A549 (cell line): ENCODE measurements around the gene C16orf89. TPM values are rescaled to one million over a fixed set of nuclear protein-coding genes. Genes with fewer than 3 reads are reported as not detected.

Experiments
- ATAC-seq, 2 experiments: fragments of 200-7000 bp in 1 of 2; fragments of >200 bp in 1 of 2; cut with Nextera tagmentation in 1 of 2; cut with Tn5 transposase in 1 of 2; 3 replicates each; pipeline versions ENCODE4 v1.8.0 to v1.9.1; 2018 to 2020; ENCODE audit warnings: mild to moderate bottlenecking in 1 of 2, moderate library complexity in 1 of 2
- CTCF ChIA-PET: fragments of 300-600 bp; sonication (Branson Sonifier 250); formaldehyde crosslinking; extraction: SDS; loops from one replicate; lab custom pipeline; 2021; ENCODE audit warnings: antibody characterized with exemption, inconsistent platforms; lab: Yijun Ruan, JAX
- POLR2A ChIA-PET: fragments of 350-600 bp; formaldehyde crosslinking; extraction: SDS; loops from one replicate; lab custom pipeline; 2021; ENCODE audit warnings: antibody characterized with exemption, inconsistent platforms; lab: Yijun Ruan, JAX
- DNase-seq, 2 experiments: peaks; one replicate each; pipeline versions ENCODE4 v3.0.0 to v3.0.0-alpha.2; 2011 to 2016; ENCODE audit warnings: low read depth in 1 of 2, low spot score in 1 of 2
- FAIRE-seq: peaks from 2 replicates; lab custom pipeline; 2011; peaks lifted over from hg19 to GRCh38; lab: Jason Lieb, UNC
- H3K27ac ChIP-seq, 2 experiments: fragments of >200 bp; sonication (Bioruptor Twin); formaldehyde crosslinking; 3 replicates each; pipeline ENCODE4 v1.5.1; 2016 to 2017
- H3K4me1 ChIP-seq: fragments of >200 bp; sonication (Bioruptor Twin); formaldehyde crosslinking; 3 replicates; pipeline ENCODE4 v1.6.1; 2016
- H3K4me2 ChIP-seq: fragments of >200 bp; sonication (Bioruptor Twin); formaldehyde crosslinking; 3 replicates; pipeline ENCODE4 v1.6.1; 2016
- H3K4me3 ChIP-seq: fragments of >200 bp; sonication (Bioruptor Twin); formaldehyde crosslinking; 3 replicates; pipeline ENCODE4 v1.5.1; 2016
- H3K9me3 ChIP-seq: fragments of >200 bp; sonication (Bioruptor Twin); formaldehyde crosslinking; 3 replicates; pipeline ENCODE4 v1.6.1; 2016
- CBX2 ChIP-seq: fragments of 200-600 bp; sonication (generic); IDR thresholded peaks from 2 replicates; pipeline ENCODE4 v1.6.1; 2016; ENCODE audit warnings: low read depth, mild to moderate bottlenecking, borderline replicate concordance
- CBX8 ChIP-seq: fragments of 200-600 bp; sonication (generic); IDR thresholded peaks from 2 replicates; pipeline ENCODE4 v1.6.1; 2016
- EHF ChIP-seq: fragments of 250-450 bp; sonication (Bioruptor Pico); IDR thresholded peaks from 2 replicates; pipeline ENCODE4 v1.5.0; 2020; ENCODE audit warnings: mild to moderate bottlenecking
- ESRRA ChIP-seq: fragments of 150-350 bp; IDR thresholded peaks from 2 replicates; pipeline ENCODE4 v1.6.1; 2014; ENCODE audit warnings: mild to moderate bottlenecking, low read length, borderline replicate concordance
- FOSB ChIP-seq: fragments of 250-450 bp; sonication (Bioruptor Pico); IDR thresholded peaks from 2 replicates; pipeline ENCODE4 v1.5.0; 2020; ENCODE audit warnings: mild to moderate bottlenecking, moderate library complexity
- JUN ChIP-seq, 2 experiments: fragments of >200 bp; sonication (Bioruptor Twin); formaldehyde crosslinking; IDR thresholded peaks; 2 replicates in 1 of 2; 3 replicates in 1 of 2; pipeline ENCODE4 v1.6.1; 2016 to 2017
- MAFK ChIP-seq: fragments of 450-650 bp; IDR thresholded peaks from 2 replicates; pipeline ENCODE4 v1.6.1; 2014; ENCODE audit not compliant: partially characterized antibody
- NPAS2 ChIP-seq: fragments of 250-450 bp; sonication (Bioruptor Pico); IDR thresholded peaks from 2 replicates; pipeline ENCODE4 v1.8.0; 2022; ENCODE audit warnings: mild to moderate bottlenecking, moderate library complexity, borderline replicate concordance
- POLR2AphosphoS2 ChIP-seq: conservative IDR thresholded peaks from 2 replicates; pipeline ENCODE4 v1.6.1; 2012; ENCODE audit warnings: low read length, improper control_type of control experiment, inconsistent platforms
- RARB ChIP-seq: fragments of 250-450 bp; sonication (Bioruptor Pico); IDR thresholded peaks from 2 replicates; pipeline ENCODE4 v1.8.0; 2021; ENCODE audit warnings: mild to moderate bottlenecking, moderate library complexity
- RFX5 ChIP-seq: fragments of 450-650 bp; IDR thresholded peaks from 2 replicates; pipeline ENCODE4 v1.7.1; 2014; ENCODE audit warnings: antibody characterized with exemption, mild to moderate bottlenecking, moderate library complexity
- SREBF2 ChIP-seq: fragments of 450-650 bp; IDR thresholded peaks from 2 replicates; pipeline ENCODE4 v1.6.1; 2014; ENCODE audit warnings: mild to moderate bottlenecking, moderate library complexity
- WGBS: methylation state at CpG from one replicate; pipeline ENCODE4 v1.1.6; 2017; ENCODE audit errors: missing lambda C conversion rate; 5-methylcytosine and 5-hydroxymethylcytosine counted together
- polyA plus RNA-seq, 4 experiments: library from polyadenylated mRNA; depleted of rRNA in 3 of 4; stranded (reverse); fragments of >200 nt; fragmentation: RNase III in 1 of 4; extraction: RNeasy Plus Mini Kit Qiagen cat#74134 plus additional on column Dnase treatment in 1 of 4; gene quantifications; 2 replicates in 3 of 4; 3 replicates in 1 of 4; pipeline ENCODE4 v1.2.3, GENCODE V29; 2011 to 2017
- TF ChIP-seq, protein P1 (sequence below): IDR thresholded peaks from 2 replicates; pipeline ENCODE4 v1.6.1; 2012
- TF ChIP-seq, protein P2 (sequence below): IDR thresholded peaks from 2 replicates; pipeline ENCODE4 v1.6.1; 2012
- TF ChIP-seq, protein P3 (sequence below): fragments of 200-600 bp; sonication (generic); IDR thresholded peaks from 2 replicates; pipeline ENCODE4 v1.6.1; 2016; ENCODE audit warnings: antibody characterized with exemption, mild to moderate bottlenecking, moderate library complexity
- TF ChIP-seq, protein P4 (sequence below): fragments of >200 bp; sonication (Bioruptor Twin); formaldehyde crosslinking; IDR thresholded peaks from 2 replicates; pipeline ENCODE4 v1.6.1; 2016
- TF ChIP-seq, protein P5 (sequence below): fragments of >200 bp; sonication (Bioruptor Twin); formaldehyde crosslinking; IDR thresholded peaks from 3 replicates; pipeline ENCODE4 v1.5.1; 2016
- TF ChIP-seq, protein P6 (sequence below): fragments of 250-450 bp; sonication (Bioruptor Pico); IDR thresholded peaks from 2 replicates; pipeline ENCODE4 v1.5.0; 2021; ENCODE audit warnings: mild to moderate bottlenecking, moderate library complexity, borderline replicate concordance

Gene C16orf89
- polyA plus RNA-seq, 2 of the 4 experiments (the other 2 are of a cell fraction) = not detected

DNA sequence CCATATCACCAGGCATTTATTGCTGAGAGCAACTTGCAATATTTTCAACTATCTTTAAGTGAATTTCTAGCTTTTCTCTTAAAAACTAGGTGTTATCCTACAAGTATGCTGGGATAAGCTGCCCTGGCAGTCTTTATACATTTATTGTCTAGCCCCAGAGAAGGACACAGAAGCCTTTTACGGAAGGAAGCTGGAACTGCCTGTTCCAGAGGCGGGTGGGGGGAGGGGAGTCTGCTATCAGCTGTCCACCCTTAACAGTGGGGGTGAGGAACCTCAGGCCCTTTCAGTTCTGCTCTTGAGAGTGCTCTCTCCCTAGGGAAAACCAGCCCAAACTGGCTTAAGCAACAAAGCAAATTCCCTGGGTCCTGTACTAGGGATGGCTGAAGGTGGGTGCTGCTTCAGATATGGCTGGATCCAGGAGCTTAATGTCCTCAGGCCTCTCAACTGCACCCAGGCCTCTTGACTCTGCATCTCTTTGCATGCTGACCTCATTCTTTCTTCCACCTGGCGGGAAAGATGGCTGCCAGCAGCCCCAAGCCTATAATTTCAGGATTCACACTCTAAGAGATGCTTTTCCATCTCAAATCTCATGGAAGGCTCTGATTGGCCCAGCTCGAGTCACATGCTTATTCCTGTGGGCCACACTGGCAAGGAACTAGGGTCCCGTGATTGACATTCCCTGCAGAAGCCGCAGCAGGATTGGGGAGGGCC, 48.6 kb downstream of the C16orf89 start (continued):
- TF ChIP-seq JUN (IDR thresholded peaks at IDR 0.05) = no peak
- TF ChIP-seq MAFK = no peak
- no peak for TF ChIP-seq RFX5
- no peak for TF ChIP-seq CBX2

DNA sequence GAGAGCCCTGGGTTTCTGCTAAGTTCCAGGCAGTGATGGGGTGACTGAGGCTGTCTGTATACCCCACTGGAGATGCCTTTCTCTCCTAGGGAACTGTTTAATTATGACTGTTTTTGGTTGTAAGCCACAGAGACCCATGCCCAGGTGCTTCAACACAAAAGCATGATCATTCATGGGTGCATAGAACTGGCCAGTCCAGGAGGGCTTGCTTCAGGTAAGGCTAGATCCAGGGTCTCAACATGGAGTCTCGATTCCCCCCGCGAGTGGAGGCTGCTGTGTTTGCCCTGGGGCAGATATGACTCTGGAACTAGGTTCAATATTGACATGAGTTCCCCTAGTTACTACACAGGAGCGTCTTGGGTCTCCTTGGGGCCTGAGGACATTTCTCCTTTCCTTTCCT, 49.9 kb downstream of the C16orf89 start:
- no peak for TF ChIP-seq EHF
- TF ChIP-seq, protein P1, sequence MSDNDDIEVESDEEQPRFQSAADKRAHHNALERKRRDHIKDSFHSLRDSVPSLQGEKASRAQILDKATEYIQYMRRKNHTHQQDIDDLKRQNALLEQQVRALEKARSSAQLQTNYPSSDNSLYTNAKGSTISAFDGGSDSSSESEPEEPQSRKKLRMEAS = no peak
- no peak for TF ChIP-seq RARB (CRISPR knock-in tag)
- no peak for TF ChIP-seq POLR2AphosphoS2
- TF ChIP-seq, protein P2, sequence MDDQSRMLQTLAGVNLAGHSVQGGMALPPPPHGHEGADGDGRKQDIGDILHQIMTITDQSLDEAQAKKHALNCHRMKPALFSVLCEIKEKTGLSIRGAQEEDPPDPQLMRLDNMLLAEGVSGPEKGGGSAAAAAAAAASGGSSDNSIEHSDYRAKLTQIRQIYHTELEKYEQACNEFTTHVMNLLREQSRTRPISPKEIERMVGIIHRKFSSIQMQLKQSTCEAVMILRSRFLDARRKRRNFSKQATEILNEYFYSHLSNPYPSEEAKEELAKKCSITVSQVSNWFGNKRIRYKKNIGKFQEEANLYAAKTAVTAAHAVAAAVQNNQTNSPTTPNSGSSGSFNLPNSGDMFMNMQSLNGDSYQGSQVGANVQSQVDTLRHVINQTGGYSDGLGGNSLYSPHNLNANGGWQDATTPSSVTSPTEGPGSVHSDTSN = no peak
- TF ChIP-seq CBX8 = no peak
- TF ChIP-seq, protein P3, sequence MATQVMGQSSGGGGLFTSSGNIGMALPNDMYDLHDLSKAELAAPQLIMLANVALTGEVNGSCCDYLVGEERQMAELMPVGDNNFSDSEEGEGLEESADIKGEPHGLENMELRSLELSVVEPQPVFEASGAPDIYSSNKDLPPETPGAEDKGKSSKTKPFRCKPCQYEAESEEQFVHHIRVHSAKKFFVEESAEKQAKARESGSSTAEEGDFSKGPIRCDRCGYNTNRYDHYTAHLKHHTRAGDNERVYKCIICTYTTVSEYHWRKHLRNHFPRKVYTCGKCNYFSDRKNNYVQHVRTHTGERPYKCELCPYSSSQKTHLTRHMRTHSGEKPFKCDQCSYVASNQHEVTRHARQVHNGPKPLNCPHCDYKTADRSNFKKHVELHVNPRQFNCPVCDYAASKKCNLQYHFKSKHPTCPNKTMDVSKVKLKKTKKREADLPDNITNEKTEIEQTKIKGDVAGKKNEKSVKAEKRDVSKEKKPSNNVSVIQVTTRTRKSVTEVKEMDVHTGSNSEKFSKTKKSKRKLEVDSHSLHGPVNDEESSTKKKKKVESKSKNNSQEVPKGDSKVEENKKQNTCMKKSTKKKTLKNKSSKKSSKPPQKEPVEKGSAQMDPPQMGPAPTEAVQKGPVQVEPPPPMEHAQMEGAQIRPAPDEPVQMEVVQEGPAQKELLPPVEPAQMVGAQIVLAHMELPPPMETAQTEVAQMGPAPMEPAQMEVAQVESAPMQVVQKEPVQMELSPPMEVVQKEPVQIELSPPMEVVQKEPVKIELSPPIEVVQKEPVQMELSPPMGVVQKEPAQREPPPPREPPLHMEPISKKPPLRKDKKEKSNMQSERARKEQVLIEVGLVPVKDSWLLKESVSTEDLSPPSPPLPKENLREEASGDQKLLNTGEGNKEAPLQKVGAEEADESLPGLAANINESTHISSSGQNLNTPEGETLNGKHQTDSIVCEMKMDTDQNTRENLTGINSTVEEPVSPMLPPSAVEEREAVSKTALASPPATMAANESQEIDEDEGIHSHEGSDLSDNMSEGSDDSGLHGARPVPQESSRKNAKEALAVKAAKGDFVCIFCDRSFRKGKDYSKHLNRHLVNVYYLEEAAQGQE = no peak
- no peak for TF ChIP-seq SREBF2
- no peak for TF ChIP-seq ESRRA
- TF ChIP-seq FOSB = no peak
- no peak for TF ChIP-seq NPAS2 (CRISPR knock-in tag)
- TF ChIP-seq, protein P4, sequence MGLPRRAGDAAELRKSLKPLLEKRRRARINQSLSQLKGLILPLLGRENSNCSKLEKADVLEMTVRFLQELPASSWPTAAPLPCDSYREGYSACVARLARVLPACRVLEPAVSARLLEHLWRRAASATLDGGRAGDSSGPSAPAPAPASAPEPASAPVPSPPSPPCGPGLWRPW = no peak
- TF ChIP-seq, protein P5, sequence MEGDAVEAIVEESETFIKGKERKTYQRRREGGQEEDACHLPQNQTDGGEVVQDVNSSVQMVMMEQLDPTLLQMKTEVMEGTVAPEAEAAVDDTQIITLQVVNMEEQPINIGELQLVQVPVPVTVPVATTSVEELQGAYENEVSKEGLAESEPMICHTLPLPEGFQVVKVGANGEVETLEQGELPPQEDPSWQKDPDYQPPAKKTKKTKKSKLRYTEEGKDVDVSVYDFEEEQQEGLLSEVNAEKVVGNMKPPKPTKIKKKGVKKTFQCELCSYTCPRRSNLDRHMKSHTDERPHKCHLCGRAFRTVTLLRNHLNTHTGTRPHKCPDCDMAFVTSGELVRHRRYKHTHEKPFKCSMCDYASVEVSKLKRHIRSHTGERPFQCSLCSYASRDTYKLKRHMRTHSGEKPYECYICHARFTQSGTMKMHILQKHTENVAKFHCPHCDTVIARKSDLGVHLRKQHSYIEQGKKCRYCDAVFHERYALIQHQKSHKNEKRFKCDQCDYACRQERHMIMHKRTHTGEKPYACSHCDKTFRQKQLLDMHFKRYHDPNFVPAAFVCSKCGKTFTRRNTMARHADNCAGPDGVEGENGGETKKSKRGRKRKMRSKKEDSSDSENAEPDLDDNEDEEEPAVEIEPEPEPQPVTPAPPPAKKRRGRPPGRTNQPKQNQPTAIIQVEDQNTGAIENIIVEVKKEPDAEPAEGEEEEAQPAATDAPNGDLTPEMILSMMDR = no peak
- TF ChIP-seq, protein P6, sequence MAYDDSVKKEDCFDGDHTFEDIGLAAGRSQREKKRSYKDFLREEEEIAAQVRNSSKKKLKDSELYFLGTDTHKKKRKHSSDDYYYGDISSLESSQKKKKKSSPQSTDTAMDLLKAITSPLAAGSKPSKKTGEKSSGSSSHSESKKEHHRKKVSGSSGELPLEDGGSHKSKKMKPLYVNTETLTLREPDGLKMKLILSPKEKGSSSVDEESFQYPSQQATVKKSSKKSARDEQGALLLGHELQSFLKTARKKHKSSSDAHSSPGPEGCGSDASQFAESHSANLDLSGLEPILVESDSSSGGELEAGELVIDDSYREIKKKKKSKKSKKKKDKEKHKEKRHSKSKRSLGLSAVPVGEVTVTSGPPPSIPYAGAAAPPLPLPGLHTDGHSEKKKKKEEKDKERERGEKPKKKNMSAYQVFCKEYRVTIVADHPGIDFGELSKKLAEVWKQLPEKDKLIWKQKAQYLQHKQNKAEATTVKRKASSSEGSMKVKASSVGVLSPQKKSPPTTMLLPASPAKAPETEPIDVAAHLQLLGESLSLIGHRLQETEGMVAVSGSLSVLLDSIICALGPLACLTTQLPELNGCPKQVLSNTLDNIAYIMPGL (CRISPR knock-in tag) = no peak
- H3K4me2 ChIP-seq = no peak overlapping the region
- DNase-seq (no peak), ATAC-seq (no peak), FAIRE-seq (no peak)
- POLR2A ChIA-PET = no interaction called here
- no peaks in the 10 kb centered on the region for H3K4me1 ChIP-seq
- no peaks in the 10 kb centered on the region for H3K9me3 ChIP-seq
- CTCF ChIA-PET = no interaction called here
- H3K4me3 ChIP-seq = no peak overlapping the region
- no peak overlapping the region for H3K27ac ChIP-seq
- 0% methylated on average over 1 of the region's 4 CpGs for WGBS
